GM12864 (cell line): Measurements from ENCODE around the gene ADGRD1.

Experiments used
- DNase-seq: peaks from one replicate; pipeline ENCODE4 v3.0.0-alpha.2; 2011; ENCODE audit warnings: low read depth
- H3K4me3 ChIP-seq: 2 replicates; pipeline ENCODE4 v1.5.1; 2011; ENCODE audit warnings: mild to moderate bottlenecking, low read depth, low read length, control low read depth
- CTCF ChIP-seq: IDR thresholded peaks from 2 replicates; pipeline ENCODE4 v1.5.1; 2011; ENCODE audit warnings: low read depth, mild to moderate bottlenecking, moderate library complexity, low read length, control low read depth, inconsistent platforms; ENCODE audit errors: missing control alignments

ADGRD1 gene

GRCh38 chr12:131089531-131090273 lies 136.0 kb downstream of the ADGRD1 start:
- H3K4me3 ChIP-seq, result no peak overlapping the region
- no peak for DNase-seq
- no peak for TF ChIP-seq CTCF

GRCh38 chr12:131090274-131091210 lies 136.8 kb downstream of the ADGRD1 start:
- no peak overlapping the region for H3K4me3 ChIP-seq
- DNase-seq, result no peak
- TF ChIP-seq CTCF, result no peak

- TF ChIP-seq CTCF, result no peak
- H3K4me3 ChIP-seq, result peak overlapping the region; percentile 40; the same call in 1 of the 2 replicates
- DNase-seq, result no peak
These were observed 137.8 kb downstream of the ADGRD1 start for GRCh38 chr12:131091413-131091975.

- peak overlapping the region; percentile 40 for H3K4me3 ChIP-seq
- no peak for DNase-seq
- no peak for TF ChIP-seq CTCF
These were observed 138.4 kb downstream of the ADGRD1 start for GRCh38 chr12:131091976-131092691.

GRCh38 chr12:131092901-131093603 lies 139.3 kb downstream of the ADGRD1 start:
- peak; percentile 28 for TF ChIP-seq CTCF
- peak; percentile 80 for DNase-seq
- H3K4me3 ChIP-seq, result no peak overlapping the region; the same call in 1 of the 2 replicates

GRCh38 chr12:131093604-131093955 lies 139.9 kb downstream of the ADGRD1 start:
- no peak for DNase-seq
- H3K4me3 ChIP-seq, result no peak overlapping the region
- TF ChIP-seq CTCF, result no peak
